Ascending aorta (tissue), 2 donors: ENCODE data around the gene C1GALT1C1L. TPM values are rescaled to one million over a fixed set of nuclear protein-coding genes. Genes with fewer than 3 reads are reported as not detected.

ENCODE experiments used
- DNase-seq, 2 donors: peaks; one replicate each; pipeline ENCODE4 v3.0.0-alpha.2; 2019; ENCODE audit warnings: low spot score in 2 of 2
- H3K27ac ChIP-seq, 2 donors: fragments of 200-600 bp; sonication (generic); one replicate each; pipeline ENCODE4 v1.5.1; 2016 to 2017; ENCODE audit warnings: mild to moderate bottlenecking in 1 of 2
- H3K27me3 ChIP-seq: fragments of 200-600 bp; sonication (generic); one replicate; pipeline ENCODE4 v1.5.1; 2017
- H3K36me3 ChIP-seq, 2 donors: fragments of 200-600 bp; sonication (generic); one replicate each; pipeline ENCODE4 v1.5.1; 2016
- H3K4me1 ChIP-seq, 2 donors: fragments of 200-600 bp; sonication (generic); one replicate each; pipeline ENCODE4 v1.5.1; 2016 to 2017; ENCODE audit warnings: mild to moderate bottlenecking in 1 of 2
- H3K4me3 ChIP-seq, 2 donors: fragments of 200-600 bp; sonication (generic); one replicate each; pipeline ENCODE4 v1.5.1; 2016 to 2017; ENCODE audit warnings: mild to moderate bottlenecking in 1 of 2
- H3K9me3 ChIP-seq, 2 donors: fragments of 200-600 bp; sonication (generic); one replicate each; pipeline ENCODE4 v1.5.1; 2016
- intact Hi-C: fragments of 100-400 bp; cut with DNase I; formaldehyde crosslinking; loops from one replicate; pipeline ENCODE4 v1.15.1; 2023
- total RNA-seq: library from RNA; depleted of rRNA; stranded (reverse); fragments of >200 nt; gene quantifications from one replicate; pipeline ENCODE4 v1.1.0, GENCODE V29; 2016
- TF ChIP-seq, protein P1 (sequence below), 3 experiments: fragments of 200-600 bp in 2 of 3; fragments of 450-650 bp in 1 of 3; sonication (generic) in 2 of 3; IDR thresholded peaks; one replicate each; pipeline ENCODE4 v1.5.1; 2016 to 2019; ENCODE audit warnings: antibody characterized with exemption in 3 of 3, mild to moderate bottlenecking in 1 of 3, moderate library complexity in 1 of 3

Gene C1GALT1C1L
- total RNA-seq, 1 donor from 2014 or later = not detected

DNA sequence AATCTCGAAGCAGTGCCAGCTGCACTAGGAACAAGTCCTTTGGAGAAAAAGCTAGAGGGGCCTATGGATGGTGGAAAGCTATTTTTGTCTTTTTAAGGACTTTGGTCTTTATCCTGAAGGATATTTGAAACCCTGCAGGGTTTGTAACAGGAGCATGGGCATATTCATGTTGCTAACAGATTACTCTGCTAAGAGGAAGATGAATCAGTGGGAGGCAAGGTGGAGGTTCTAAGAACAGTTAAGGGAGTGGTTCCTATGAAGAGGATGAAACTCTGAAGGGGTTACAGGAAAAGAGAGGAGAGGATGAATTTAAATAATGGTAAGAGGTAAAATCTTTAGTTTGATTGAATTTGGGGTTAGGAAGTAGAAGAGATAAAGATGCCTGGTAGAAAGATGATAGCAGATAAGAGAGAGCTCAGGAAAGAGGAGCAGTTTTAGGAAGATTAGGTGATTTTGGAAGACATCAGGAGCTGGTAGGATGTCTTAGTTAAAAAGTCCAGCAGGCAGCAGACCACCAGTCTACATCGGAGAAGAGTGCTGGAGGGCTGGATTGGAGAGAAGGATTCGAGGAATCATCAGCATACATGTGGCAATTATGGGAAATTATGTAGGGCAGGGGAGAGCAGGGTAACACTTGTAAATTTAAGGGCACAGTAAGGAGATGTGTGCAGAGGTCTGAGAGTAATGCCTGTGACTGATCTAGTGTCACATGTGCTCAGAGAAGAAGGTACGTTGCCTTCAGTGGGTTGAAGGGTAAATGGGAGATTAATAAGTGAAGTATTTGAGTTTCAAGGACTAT lies 39.3 kb upstream of the C1GALT1C1L start:
- H3K36me3 ChIP-seq = peaks cover 5 to 8% of the 10 kb centered on the region in 2 donors
- no peak overlapping the region for H3K4me3 ChIP-seq
- TF ChIP-seq, protein P1, sequence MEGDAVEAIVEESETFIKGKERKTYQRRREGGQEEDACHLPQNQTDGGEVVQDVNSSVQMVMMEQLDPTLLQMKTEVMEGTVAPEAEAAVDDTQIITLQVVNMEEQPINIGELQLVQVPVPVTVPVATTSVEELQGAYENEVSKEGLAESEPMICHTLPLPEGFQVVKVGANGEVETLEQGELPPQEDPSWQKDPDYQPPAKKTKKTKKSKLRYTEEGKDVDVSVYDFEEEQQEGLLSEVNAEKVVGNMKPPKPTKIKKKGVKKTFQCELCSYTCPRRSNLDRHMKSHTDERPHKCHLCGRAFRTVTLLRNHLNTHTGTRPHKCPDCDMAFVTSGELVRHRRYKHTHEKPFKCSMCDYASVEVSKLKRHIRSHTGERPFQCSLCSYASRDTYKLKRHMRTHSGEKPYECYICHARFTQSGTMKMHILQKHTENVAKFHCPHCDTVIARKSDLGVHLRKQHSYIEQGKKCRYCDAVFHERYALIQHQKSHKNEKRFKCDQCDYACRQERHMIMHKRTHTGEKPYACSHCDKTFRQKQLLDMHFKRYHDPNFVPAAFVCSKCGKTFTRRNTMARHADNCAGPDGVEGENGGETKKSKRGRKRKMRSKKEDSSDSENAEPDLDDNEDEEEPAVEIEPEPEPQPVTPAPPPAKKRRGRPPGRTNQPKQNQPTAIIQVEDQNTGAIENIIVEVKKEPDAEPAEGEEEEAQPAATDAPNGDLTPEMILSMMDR (IDR thresholded peaks at IDR 0.05) = no peak
- no peaks in the 10 kb centered on the region for H3K9me3 ChIP-seq
- no peaks in the 10 kb centered on the region for H3K4me1 ChIP-seq
- no peak for DNase-seq
- H3K27me3 ChIP-seq = no peaks in the 10 kb centered on the region
- intact Hi-C loops = no loop called here
- H3K27ac ChIP-seq = no peak overlapping the region

DNA sequence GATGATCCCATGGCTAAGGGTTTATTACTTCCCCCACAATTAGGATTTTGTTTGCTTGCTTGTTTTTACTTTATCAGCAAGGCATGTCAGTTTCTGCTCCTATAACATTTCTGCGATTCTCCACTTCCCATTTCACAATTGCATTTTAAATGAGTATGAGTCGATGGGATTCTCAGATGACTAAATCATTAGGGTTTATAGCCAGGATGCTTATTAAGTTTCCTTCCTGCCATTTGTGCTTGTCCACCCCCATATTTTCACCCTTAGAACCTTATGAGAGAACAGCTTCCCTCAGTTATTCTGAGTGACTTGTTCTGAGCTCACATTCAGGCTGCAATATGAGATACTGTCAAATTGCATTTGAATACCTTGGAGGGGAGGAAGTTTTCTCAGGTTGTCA lies 37.9 kb upstream of the C1GALT1C1L start:
- Histone ChIP-seq H3K9me3 (no peaks in the 10 kb centered on the region), H3K4me1 (no peaks in the 10 kb centered on the region), H3K36me3 (peaks cover 11 to 13% of the 10 kb centered on the region in 2 donors), H3K27me3 (no peaks in the 10 kb centered on the region), H3K4me3 (no peak overlapping the region), H3K27ac (no peak overlapping the region)
- TF ChIP-seq, protein P1 (IDR thresholded peaks at IDR 0.05) = no peak
- intact Hi-C loops = no loop called here
- DNase-seq = no peak

DNA sequence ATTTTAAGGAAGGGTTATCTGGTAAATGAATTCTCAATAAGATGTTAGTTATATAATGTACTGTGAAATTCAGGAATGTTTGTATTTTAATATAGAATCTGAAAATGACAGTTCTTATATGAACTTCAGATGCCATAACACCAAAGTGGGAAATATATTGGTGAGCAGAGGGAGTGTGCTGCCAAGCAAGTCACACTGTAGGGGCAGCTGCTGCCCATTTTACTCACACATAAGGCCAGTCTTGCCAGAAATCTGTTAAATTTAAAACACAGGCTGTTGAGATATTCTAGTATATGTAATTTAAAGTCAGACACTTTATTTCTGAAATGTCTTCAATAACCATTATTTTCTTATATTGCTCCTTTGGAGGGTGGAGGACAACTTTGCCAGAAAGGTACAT lies 34.6 kb upstream of the C1GALT1C1L start:
- no peaks in the 10 kb centered on the region for H3K9me3 ChIP-seq
- H3K4me1 ChIP-seq = no peaks in the 10 kb centered on the region
- no peak overlapping the region for H3K4me3 ChIP-seq
- TF ChIP-seq, protein P1 (IDR thresholded peaks at IDR 0.05) = no peak
- no peaks in the 10 kb centered on the region for H3K27me3 ChIP-seq
- no peak for DNase-seq
- no peak overlapping the region for H3K27ac ChIP-seq
- intact Hi-C loops = no loop called here
- peaks cover 11 to 17% of the 10 kb centered on the region in 2 donors for H3K36me3 ChIP-seq

DNA sequence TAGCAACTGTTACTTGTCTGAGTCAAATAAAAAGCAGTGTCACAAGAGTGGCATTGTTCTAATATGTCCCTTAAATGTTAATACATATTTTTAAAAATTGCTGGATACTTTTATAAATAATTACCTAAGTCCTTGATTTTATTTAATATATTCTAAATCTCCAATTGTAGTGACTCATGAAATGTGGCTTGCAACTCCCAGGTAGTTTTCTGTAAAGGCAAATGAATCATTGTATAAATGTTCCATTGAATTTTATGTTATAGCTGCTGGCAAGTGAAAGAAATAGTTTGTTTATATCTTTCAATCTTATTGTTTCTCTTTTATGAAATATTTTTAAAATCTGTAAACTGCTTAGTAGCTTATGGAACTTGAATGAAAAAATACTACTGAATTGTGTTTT lies 32.7 kb upstream of the C1GALT1C1L start:
- intact Hi-C loops = loop anchor here (10.0 kb wide), 1 partner anchor 94 kb away; no protein-coding TSS in a partner anchor
- Histone ChIP-seq H3K4me1 (no peaks in the 10 kb centered on the region), H3K36me3 (peaks cover 11 to 17% of the 10 kb centered on the region in 2 donors), H3K27me3 (no peaks in the 10 kb centered on the region), H3K4me3 (no peak overlapping the region), H3K9me3 (no peaks in the 10 kb centered on the region), H3K27ac (no peak overlapping the region)
- no peak for DNase-seq
- TF ChIP-seq, protein P1 (IDR thresholded peaks at IDR 0.05) = no peak

DNA sequence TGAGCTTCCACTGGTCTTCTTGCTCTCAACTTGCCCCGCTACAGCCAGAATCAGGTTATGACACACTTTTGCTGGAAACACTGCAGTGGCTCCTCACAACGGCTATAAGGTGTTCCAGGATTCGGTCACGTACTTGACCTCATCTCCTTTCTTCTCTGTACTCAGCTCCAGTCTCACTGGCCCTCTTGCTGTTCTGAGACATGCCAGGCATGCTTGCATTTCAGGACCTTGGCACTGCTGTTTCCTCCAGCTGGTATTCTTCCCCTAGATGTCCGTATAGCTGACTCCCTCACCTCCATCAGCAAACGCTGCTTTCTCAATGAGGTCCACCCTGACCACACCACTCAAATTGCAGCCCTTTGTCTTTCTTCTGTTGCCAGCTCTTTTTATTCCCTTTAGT lies 31.9 kb upstream of the C1GALT1C1L start:
- Histone ChIP-seq H3K9me3 (no peaks in the 10 kb centered on the region), H3K4me3 (no peak overlapping the region), H3K4me1 (no peaks in the 10 kb centered on the region), H3K36me3 (peaks cover 11 to 17% of the 10 kb centered on the region in 2 donors), H3K27me3 (no peaks in the 10 kb centered on the region), H3K27ac (no peak overlapping the region)
- intact Hi-C loops = loop anchor here (10.0 kb wide), 1 partner anchor 93 kb away; no protein-coding TSS in a partner anchor
- TF ChIP-seq, protein P1 (IDR thresholded peaks at IDR 0.05) = no peak
- no peak for DNase-seq
